Endothelial cell of umbilical vein (primary cell): Measurements from ENCODE around the gene ALOXE3. TPM values are rescaled to one million over a fixed set of nuclear protein-coding genes. Genes with fewer than 3 reads are reported as not detected.

ENCODE experiments used
- BruUV-seq: library from RNA; stranded (reverse); fragments of 400-500 nt; replicated peaks from 2 replicates; lab custom pipeline; 2021; lab: Mats Ljungman, UMichigan
- CTCF ChIA-PET: fragments of 300-600, 350-600 bp; sonication (Branson Sonifier 250); formaldehyde crosslinking; loops from one replicate; lab custom pipeline; 2021; ENCODE audit warnings: antibody characterized with exemption, inconsistent platforms; lab: Charles Lee
- POLR2A ChIA-PET: fragments of 300-600, 350-600 bp; sonication (Branson Sonifier 250); formaldehyde crosslinking; loops from one replicate; lab custom pipeline; 2021; ENCODE audit warnings: antibody characterized with exemption, inconsistent platforms; lab: Charles Lee
- DNase-seq: peaks from one replicate; pipeline ENCODE4 v3.0.0-alpha.2; 2011; ENCODE audit warnings: low read depth, low spot score
- FAIRE-seq: peaks from 2 replicates; lab custom pipeline; 2011; peaks lifted over from hg19 to GRCh38; lab: Jason Lieb, UNC
- H2AFZ ChIP-seq: 2 replicates; pipeline ENCODE4 v1.6.0; 2012; ENCODE audit warnings: low read depth, low read length, control low read depth, inconsistent platforms
- H3K27ac ChIP-seq: 2 replicates; pipeline ENCODE4 v1.5.1; 2011; ENCODE audit warnings: low read depth, mild to moderate bottlenecking, control low read depth, low read length, moderate library complexity; ENCODE audit not compliant: insufficient read depth
- H3K27me3 ChIP-seq, 2 experiments: 2 replicates each; pipeline versions ENCODE4 v1.6.0 to v1.6.1; 2011; ENCODE audit warnings: low read length in 2 of 2, mixed read lengths in 1 of 2; ENCODE audit not compliant: control insufficient read depth in 2 of 2, insufficient read depth in 2 of 2
- H3K36me3 ChIP-seq, 2 experiments: 2 replicates in 1 of 2; 3 replicates in 1 of 2; pipeline ENCODE4 v1.5.1; 2011; ENCODE audit warnings: low read length in 2 of 2, mild to moderate bottlenecking in 1 of 2, moderate library complexity in 1 of 2; ENCODE audit not compliant: control insufficient read depth in 2 of 2, insufficient read depth in 2 of 2; ENCODE audit errors: extremely low read depth in 1 of 2
- H3K4me1 ChIP-seq: 3 replicates; pipeline ENCODE4 v1.5.1; 2011; ENCODE audit warnings: mild to moderate bottlenecking, low read length; ENCODE audit not compliant: control insufficient read depth, insufficient read depth; ENCODE audit errors: extremely low read depth
- H3K4me2 ChIP-seq: 2 replicates; pipeline ENCODE4 v1.6.1; 2011; ENCODE audit warnings: low read length, control low read depth, mixed read lengths; ENCODE audit not compliant: insufficient read depth
- H3K4me3 ChIP-seq, 3 experiments: fragments of 200-600 bp in 1 of 3; sonication (generic), shearing (Covaris generic) in 1 of 3; replicated peaks in 1 of 3; 2 replicates each; pipeline ENCODE4 v1.5.1; 2011 to 2016; ENCODE audit warnings: control low read depth in 3 of 3, low read length in 3 of 3, mild to moderate bottlenecking in 2 of 3, inconsistent platforms in 1 of 3, low read depth in 1 of 3, moderate library complexity in 1 of 3; ENCODE audit not compliant: insufficient read depth in 1 of 3
- H3K79me2 ChIP-seq: 2 replicates; pipeline ENCODE4 v1.6.0; 2012; ENCODE audit warnings: low read length, inconsistent platforms; ENCODE audit not compliant: control insufficient read depth, insufficient read depth
- H3K9ac ChIP-seq: replicated peaks from 2 replicates; pipeline ENCODE3; 2011; ENCODE audit warnings: low read length, control low read depth; ENCODE audit not compliant: insufficient read depth; ENCODE audit errors: extremely low read depth
- H3K9me1 ChIP-seq: replicated peaks from 3 replicates; pipeline ENCODE4 v1.6.0; 2011; ENCODE audit warnings: mild to moderate bottlenecking, low read length; ENCODE audit not compliant: control insufficient read depth, insufficient read depth; ENCODE audit errors: extremely low read depth
- H3K9me3 ChIP-seq: replicated peaks from 2 replicates; pipeline ENCODE4 v1.5.1; 2012; ENCODE audit warnings: low read length, inconsistent platforms; ENCODE audit not compliant: control insufficient read depth, insufficient read depth
- H4K20me1 ChIP-seq: replicated peaks from 2 replicates; pipeline ENCODE3; 2011; ENCODE audit warnings: mild to moderate bottlenecking, low read length; ENCODE audit not compliant: control insufficient read depth, insufficient read depth; ENCODE audit errors: extremely low read depth
- CTCF ChIP-seq, 2 donors: IDR thresholded peaks; 1 replicate in 1 of 2; 2 replicates in 1 of 2; pipeline ENCODE4 v1.5.1; 2011; ENCODE audit warnings: low read length in 2 of 2, mild to moderate bottlenecking in 2 of 2, moderate library complexity in 2 of 2, control low read depth in 1 of 2, inconsistent platforms in 1 of 2, low read depth in 1 of 2; ENCODE audit not compliant: insufficient read depth in 1 of 2; ENCODE audit errors: extremely low read depth in 1 of 2
- EZH2 ChIP-seq: IDR thresholded peaks from 2 replicates; pipeline ENCODE4 v1.6.1; 2012; ENCODE audit warnings: borderline replicate concordance, low read depth, mild to moderate bottlenecking, moderate library complexity, low read length, inconsistent platforms; ENCODE audit not compliant: severe bottlenecking
- FOS ChIP-seq: IDR thresholded peaks from 2 replicates; pipeline ENCODE4 v1.6.1; 2011; ENCODE audit warnings: mild to moderate bottlenecking, low read length, moderate library complexity, borderline replicate concordance; ENCODE audit not compliant: insufficient read depth
- GATA2 ChIP-seq: IDR thresholded peaks from 2 replicates; pipeline ENCODE4 v1.7.0; 2011; ENCODE audit warnings: low read depth, mild to moderate bottlenecking, moderate library complexity, mixed read lengths, low read length; ENCODE audit not compliant: insufficient read length, insufficient read depth
- JUN ChIP-seq: IDR thresholded peaks from 2 replicates; pipeline ENCODE4 v1.6.1; 2011; ENCODE audit warnings: borderline replicate concordance, low read depth; ENCODE audit not compliant: insufficient read length, insufficient read depth
- MAX ChIP-seq: IDR thresholded peaks from 2 replicates; pipeline ENCODE4 v1.6.1; 2011; ENCODE audit not compliant: insufficient read depth, insufficient read length
- MYC ChIP-seq: IDR thresholded peaks from one replicate; pipeline ENCODE4 v1.6.1; 2011; ENCODE audit warnings: mild to moderate bottlenecking, low read depth, low read length
- POLR2A ChIP-seq: IDR thresholded peaks from 2 replicates; pipeline ENCODE4 v1.6.1; 2012; ENCODE audit warnings: low read depth, mild to moderate bottlenecking, control low read depth, low read length
- POLR2AphosphoS5 ChIP-seq: IDR thresholded peaks from 2 replicates; pipeline ENCODE4 v1.6.1; 2012; ENCODE audit warnings: low read depth, mild to moderate bottlenecking, control low read depth, low read length, moderate library complexity; ENCODE audit not compliant: insufficient read depth
- dilution Hi-C: fragments of 300-500 bp; cut with MboI; formaldehyde crosslinking; loops from one replicate; pipeline ENCODE4 v1.15.0; 2019; ENCODE audit warnings: low sequenced_read_pairs; ENCODE audit not compliant: extremely low pct_ligation_motif_present
- intact Hi-C: fragments of 100-400 bp; cut with micrococcal nuclease; formaldehyde crosslinking; loops from one replicate; pipeline ENCODE4 v1.10.0; 2022
- polyA plus RNA-seq, 4 experiments: library from polyadenylated mRNA; depleted of rRNA in 3 of 4; stranded (reverse) in 3 of 4; unstranded in 1 of 4; fragments of >200 nt; gene quantifications; 2 replicates each; pipeline versions ENCODE4 v1.2.1 to v1.2.3, GENCODE V29; 2011 to 2012; ENCODE audit warnings: missing spikeins in 1 of 4
- total RNA-seq: library from RNA; stranded (reverse); gene quantifications from 2 replicates; pipeline ENCODE4 v1.2.3, GENCODE V29; 2021

Gene ALOXE3
- total and polyA plus RNA-seq, 2 donors (not counting 3 experiments of a cell fraction or from before 2014, with no cell fraction given): 0.01 TPM; not detected in 1

- H3K79me2 ChIP-seq: peaks cover 5% of the 10 kb centered on the region
- H4K20me1 ChIP-seq: no peaks in the 10 kb centered on the region
- peaks cover 48% of the 10 kb centered on the region for H3K4me1 ChIP-seq
- H3K9me3 ChIP-seq: no peaks in the 10 kb centered on the region
- peak; percentile 98 for DNase-seq
- TF ChIP-seq POLR2AphosphoS5 (peak; percentile 90), MYC (no peak), MAX (peak; percentile 37), POLR2A (peak; percentile 64), JUN (no peak), GATA2 (no peak), EZH2 (no peak), CTCF (IDR thresholded peaks at IDR 0.05; ENCODE audit: extremely low read depth in 1 of 2, insufficient read depth in 1 of 2, low read depth in 1 of 2, low read length in 2 of 2) (no peak), FOS (no peak)
- dilution Hi-C loops: no loop called here
- H3K4me3 ChIP-seq: peak overlapping the region in 1 of 3 experiments; percentile 24
- no TSS peak for BruUV-seq
- peak overlapping the region; percentile 99 for H3K27ac ChIP-seq
- peak overlapping the region; percentile 96 for H3K9ac ChIP-seq
- ChIA-PET POLR2A (interaction anchor here (0.6 to 1.8 kb wide), 3 partner anchors 16 to 146 kb away, joined by 3 to 17 read pairs (median 3); no protein-coding TSS in a partner anchor), CTCF (interaction anchor here (0.7 to 2.0 kb wide), 6 partner anchors 13 to 94 kb away, joined by 3 to 11 read pairs (median 3); partner anchors contain the start of gene ALOXE3)
- peak overlapping the region; percentile 59 for H3K4me2 ChIP-seq
- no peak overlapping the region for H2AFZ ChIP-seq
- H3K9me1 ChIP-seq: no peaks in the 10 kb centered on the region
- FAIRE-seq: peak; percentile 92
- intact Hi-C loops: loop anchor here (1.0 kb wide), 2 partner anchors 35 to 267 kb away; no protein-coding TSS in a partner anchor
- H3K27me3 ChIP-seq: no peaks in the 10 kb centered on the region
- peaks cover 0 to 12% of the 10 kb centered on the region in 2 experiments for H3K36me3 ChIP-seq
Measured at GRCh38 chr17:8153957-8154607, 35.8 kb upstream of the ALOXE3 start.
